K562 (cell line): ENCODE data around the gene NCBP2. TPM values are rescaled to one million over a fixed set of nuclear protein-coding genes. Genes with fewer than 3 reads are reported as not detected.

Source experiments
- ATAC-seq: fragments of 200-7000 bp; cut with Tn5 transposase; 3 replicates; pipeline ENCODE4 v1.9.1; 2020; ENCODE audit warnings: moderate library complexity
- BruUV-seq: library from RNA; stranded (reverse); fragments of 400-500 nt; replicated peaks from 2 replicates; lab custom pipeline; 2021; lab: Mats Ljungman, UMichigan
- CTCF ChIA-PET: fragments of 300-600 bp; formaldehyde crosslinking; extraction: SDS; loops from one replicate; lab custom pipeline; 2021; ENCODE audit warnings: low intra/inter-chr PET ratio; lab: Yijun Ruan, JAX
- POLR2A ChIA-PET: fragments of 300-600, 350-650 bp; sonication (Branson Sonifier 250); formaldehyde crosslinking; extraction: SDS; loops from one replicate; lab custom pipeline; 2021; ENCODE audit warnings: antibody characterized with exemption, inconsistent platforms; lab: Yijun Ruan, JAX
- DNase-seq, 4 experiments: peaks; one replicate each; pipeline versions ENCODE4 v3.0.0 to v3.0.0-alpha.2; 2011 to 2018; ENCODE audit warnings: low spot score in 3 of 4, mixed read lengths in 3 of 4; ENCODE audit errors: extremely low read depth in 1 of 4
- FAIRE-seq: peaks from 2 replicates; lab custom pipeline; 2011; peaks lifted over from hg19 to GRCh38; lab: Jason Lieb, UNC
- H2AFZ ChIP-seq: 2 replicates; pipeline ENCODE4 v1.6.0; 2011; ENCODE audit warnings: low read depth, low read length, control low read depth, inconsistent platforms
- H3K27ac ChIP-seq: fragments of 200-600 bp; 3 replicates; pipeline ENCODE4 v1.8.0; 2011; ENCODE audit warnings: low read depth, mild to moderate bottlenecking, control low read depth, inconsistent platforms, low read length, moderate library complexity, mixed read lengths; ENCODE audit errors: extremely low read depth
- H3K27me3 ChIP-seq, 2 experiments: fragments of 300-600 bp in 1 of 2; 2 replicates in 1 of 2; 3 replicates in 1 of 2; pipeline versions ENCODE4 v1.6.0 to v1.8.0; 2011; ENCODE audit warnings: inconsistent platforms in 2 of 2, low read length in 2 of 2, mild to moderate bottlenecking in 1 of 2, mixed read lengths in 1 of 2, moderate library complexity in 1 of 2; ENCODE audit not compliant: control insufficient read depth in 2 of 2, insufficient read depth in 2 of 2
- H3K36me3 ChIP-seq: fragments of 300-600 bp; 3 replicates; pipeline ENCODE4 v1.8.0; 2011; ENCODE audit warnings: mild to moderate bottlenecking, low read length, inconsistent platforms; ENCODE audit not compliant: control insufficient read depth, insufficient read depth
- H3K4me1 ChIP-seq, 2 experiments: fragments of 200-600 bp in 1 of 2; replicated peaks in 1 of 2; 2 replicates in 1 of 2; 3 replicates in 1 of 2; pipeline versions ENCODE4 v1.5.1 to v1.8.0; 2011; ENCODE audit warnings: inconsistent platforms in 2 of 2, low read length in 2 of 2, mild to moderate bottlenecking in 1 of 2, mixed read lengths in 1 of 2, moderate library complexity in 1 of 2; ENCODE audit not compliant: control insufficient read depth in 2 of 2, insufficient read depth in 2 of 2
- H3K4me2 ChIP-seq: 2 replicates; pipeline ENCODE4 v1.6.1; 2011; ENCODE audit warnings: low read length, control low read depth, inconsistent platforms, mixed read lengths; ENCODE audit not compliant: insufficient read depth
- H3K4me3 ChIP-seq: fragments of 200-600 bp; sonication (generic), shearing (Covaris generic); 2 replicates; pipeline ENCODE4 v1.5.1; 2016; ENCODE audit warnings: control low read depth, inconsistent platforms
- H3K79me2 ChIP-seq: fragments of 200-600 bp; 3 replicates; pipeline ENCODE4 v1.8.0; 2011; ENCODE audit warnings: low read length, inconsistent platforms; ENCODE audit not compliant: control insufficient read depth, insufficient read depth
- H3K9ac ChIP-seq, 2 experiments: 2 replicates each; pipeline versions ENCODE4 v1.6.0 to v1.6.1; 2011; ENCODE audit warnings: low read depth in 2 of 2, low read length in 2 of 2, control low read depth in 1 of 2, inconsistent platforms in 1 of 2, mild to moderate bottlenecking in 1 of 2, mixed read lengths in 1 of 2; ENCODE audit not compliant: insufficient read depth in 1 of 2
- H3K9me1 ChIP-seq: one replicate; pipeline ENCODE4 v1.6.0; 2011; ENCODE audit warnings: inconsistent platforms, mild to moderate bottlenecking, low read length, moderate library complexity; ENCODE audit not compliant: control insufficient read depth, insufficient read depth
- H3K9me3 ChIP-seq: replicated peaks from 2 replicates; pipeline ENCODE4 v1.5.1; 2011; ENCODE audit warnings: low read depth, low read length, inconsistent platforms; ENCODE audit not compliant: control insufficient read depth, insufficient read depth
- H4K20me1 ChIP-seq: replicated peaks from 2 replicates; pipeline ENCODE4 v1.6.1; 2011; ENCODE audit warnings: low read length, inconsistent platforms, mixed read lengths; ENCODE audit not compliant: control insufficient read depth, insufficient read depth
- AFF4 ChIP-seq: sonication (generic); formaldehyde crosslinking; IDR thresholded peaks from 2 replicates; pipeline ENCODE4 v1.8.0; 2023; ENCODE audit warnings: mild to moderate bottlenecking, missing genetic modification reagents
- DNMT1 ChIP-seq: fragments of 450-650 bp; IDR thresholded peaks from 2 replicates; pipeline ENCODE4 v1.6.1; 2016; ENCODE audit warnings: antibody characterized with exemption, mild to moderate bottlenecking
- ETV6 ChIP-seq, 3 experiments: fragments of 150-350 bp in 1 of 3; sonication (generic) in 1 of 3; formaldehyde crosslinking in 1 of 3; IDR thresholded peaks; 2 replicates each; pipeline versions ENCODE4 v1.6.1 to v1.8.0; 2014 to 2022; ENCODE audit warnings: borderline replicate concordance in 2 of 3, low read depth in 2 of 3, antibody characterized with exemption in 1 of 3, low read length in 1 of 3, mild to moderate bottlenecking in 1 of 3, missing genetic modification reagents in 1 of 3
- HCFC1 ChIP-seq: IDR thresholded peaks from 2 replicates; pipeline ENCODE4 v1.6.1; 2012; ENCODE audit warnings: low read depth, low read length, improper control_type of control experiment
- MLX ChIP-seq, 2 experiments: fragments of 450-650 bp in 1 of 2; sonication (generic) in 1 of 2; formaldehyde crosslinking; conservative IDR thresholded peaks; 2 replicates each; pipeline versions ENCODE4 v1.4.0 to v1.8.1; 2020 to 2022; ENCODE audit warnings: mild to moderate bottlenecking in 1 of 2, missing genetic modification reagents in 1 of 2
- POLR2AphosphoS5 ChIP-seq: IDR thresholded peaks from 2 replicates; pipeline ENCODE4 v1.6.1; 2011; ENCODE audit warnings: mild to moderate bottlenecking, low read depth, low read length, moderate library complexity; ENCODE audit not compliant: control insufficient read depth, insufficient read depth
- SREBF2 ChIP-seq: sonication (generic); formaldehyde crosslinking; IDR thresholded peaks from 2 replicates; pipeline ENCODE4 v1.4.0; 2020; ENCODE audit warnings: mild to moderate bottlenecking, missing genetic modification reagents
- TCF7L2 ChIP-seq: fragments of 150-350 bp; IDR thresholded peaks from 2 replicates; pipeline ENCODE4 v1.6.1; 2016; ENCODE audit warnings: low read depth, mild to moderate bottlenecking, low read length, moderate library complexity
- TFAP4 ChIP-seq: sonication (generic); formaldehyde crosslinking; IDR thresholded peaks from 2 replicates; pipeline ENCODE4 v1.8.0; 2022; ENCODE audit warnings: missing genetic modification reagents, mild to moderate bottlenecking, moderate library complexity, borderline replicate concordance
- ZNF764 ChIP-seq: fragments of 250-450 bp; sonication (Bioruptor Pico); IDR thresholded peaks from 2 replicates; pipeline ENCODE4 v1.4.0; 2020; ENCODE audit warnings: low read depth, mild to moderate bottlenecking, moderate library complexity
- WGBS: fragments of 100-300 bp; shearing (Covaris generic); methylation state at CpG from one replicate; pipeline ENCODE4 v1.1.6; 2016; ENCODE audit warnings: low coverage, mixed read lengths; ENCODE audit not compliant: insufficient coverage; ENCODE audit errors: missing lambda C conversion rate; 5-methylcytosine and 5-hydroxymethylcytosine counted together
- in situ Hi-C: fragments of 300-500 bp; cut with MboI; formaldehyde crosslinking; loops from 4 replicates; pipeline ENCODE4 v1.15.0; 2018; ENCODE audit warnings: inconsistent platforms, mixed read lengths
- intact Hi-C: fragments of 100-400 bp; cut with micrococcal nuclease; formaldehyde crosslinking; loops from 2 replicates; pipeline ENCODE4 v1.14.2; 2022
- polyA plus RNA-seq, 8 experiments: library from polyadenylated mRNA; depleted of rRNA in 4 of 8; stranded (reverse) in 5 of 8; unstranded in 3 of 8; fragments of >200 nt; fragmentation: Nextera tagmentation in 2 of 8; fragmentation: Illumina TruSeq in 1 of 8; extraction: Ambion mirVana in 2 of 8; extraction: Trizol in 1 of 8; gene quantifications; 2 replicates each; pipeline versions ENCODE4 v1.2.1 to v1.2.3, GENCODE V29; 2011 to 2014; ENCODE audit warnings: inconsistent platforms in 1 of 8, missing spikeins in 1 of 8
- total RNA-seq, 7 experiments: library from RNA; depleted of rRNA in 6 of 7; stranded (reverse); fragments of >200 nt in 6 of 7; fragmentation: Illumina TruSeq in 2 of 7; extraction: Trizol in 2 of 7; gene quantifications; 2 replicates each; pipeline versions ENCODE4 v1.2.1 to v1.2.3, GENCODE V29; 2011 to 2021; ENCODE audit warnings: low replicate concordance in 1 of 7
- TF ChIP-seq, protein P1 (sequence below): IDR thresholded peaks from 2 replicates; pipeline ENCODE4 v1.6.1; 2011; ENCODE audit warnings: borderline replicate concordance, low read depth, mild to moderate bottlenecking, moderate library complexity, low read length; ENCODE audit not compliant: insufficient read depth, poor library complexity, severe bottlenecking

NCBP2 gene
- total and polyA plus RNA-seq, 9 of the 15 experiments (the other 6 are each of a cell fraction or from before 2014, with no cell fraction given) = 56.4 to 102 (median 82.3) TPM

- ChIA-PET CTCF (no interaction called here), POLR2A (interaction anchor here (0.6 kb wide), 1 partner anchor 31 kb away, joined by 3 read pairs; no protein-coding TSS in a partner anchor)
- 52% methylated on average over 5 of the region's 5 CpGs for WGBS
- H2AFZ ChIP-seq = peak overlapping the region; percentile 80; the same call in 1 of the 2 replicates
- H3K4me2 ChIP-seq = no peak overlapping the region
- no peak for ATAC-seq
- H3K9me1 ChIP-seq = no peaks in the 10 kb centered on the region
- peak overlapping the region in 1 of 2 experiments; percentile 21; a peak in 1 of 4 replicates for H3K9ac ChIP-seq
- intact Hi-C loops (loop anchor here (5.0 kb wide), 1 partner anchor 452 kb away; no protein-coding TSS in a partner anchor), in situ Hi-C loops (loop anchor here (10.0 to 25.0 kb wide), 3 partner anchors 210 to 538 kb away; no protein-coding TSS in a partner anchor)
- no peak overlapping the region for H3K4me3 ChIP-seq
- DNase-seq = peak in 1 of 4 experiments; percentile 23
- no TSS peak for BruUV-seq
- no peaks in the 10 kb centered on the region for H3K79me2 ChIP-seq
- H3K27ac ChIP-seq = no peak overlapping the region
- no peaks in the 10 kb centered on the region for H3K36me3 ChIP-seq
- no peaks in the 10 kb centered on the region for H4K20me1 ChIP-seq
- FAIRE-seq = no peak
- H3K9me3 ChIP-seq = no peaks in the 10 kb centered on the region; the same call in 1 of the 2 replicates
- H3K4me1 ChIP-seq = peaks cover 24 to 25% of the 10 kb centered on the region in 2 experiments; a peak in 4 of 5 replicates
- H3K27me3 ChIP-seq = no peaks in the 10 kb centered on the region
- TF ChIP-seq AFF4 = no peak
- TF ChIP-seq HCFC1 = no peak
- no peak for TF ChIP-seq MLX (CRISPR knock-in tag; conservative IDR thresholded peaks at IDR 0.05)
- TF ChIP-seq TFAP4 = no peak
- TF ChIP-seq, protein P1, sequence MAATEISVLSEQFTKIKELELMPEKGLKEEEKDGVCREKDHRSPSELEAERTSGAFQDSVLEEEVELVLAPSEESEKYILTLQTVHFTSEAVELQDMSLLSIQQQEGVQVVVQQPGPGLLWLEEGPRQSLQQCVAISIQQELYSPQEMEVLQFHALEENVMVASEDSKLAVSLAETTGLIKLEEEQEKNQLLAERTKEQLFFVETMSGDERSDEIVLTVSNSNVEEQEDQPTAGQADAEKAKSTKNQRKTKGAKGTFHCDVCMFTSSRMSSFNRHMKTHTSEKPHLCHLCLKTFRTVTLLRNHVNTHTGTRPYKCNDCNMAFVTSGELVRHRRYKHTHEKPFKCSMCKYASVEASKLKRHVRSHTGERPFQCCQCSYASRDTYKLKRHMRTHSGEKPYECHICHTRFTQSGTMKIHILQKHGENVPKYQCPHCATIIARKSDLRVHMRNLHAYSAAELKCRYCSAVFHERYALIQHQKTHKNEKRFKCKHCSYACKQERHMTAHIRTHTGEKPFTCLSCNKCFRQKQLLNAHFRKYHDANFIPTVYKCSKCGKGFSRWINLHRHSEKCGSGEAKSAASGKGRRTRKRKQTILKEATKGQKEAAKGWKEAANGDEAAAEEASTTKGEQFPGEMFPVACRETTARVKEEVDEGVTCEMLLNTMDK = no peak
- TF ChIP-seq ZNF764 = no peak
- TF ChIP-seq POLR2AphosphoS5 = no peak
- TF ChIP-seq TCF7L2 = no peak
- no peak for TF ChIP-seq ETV6 (IDR thresholded peaks at IDR 0.05; ENCODE audit: borderline replicate concordance in 1 of 2, low read depth in 2 of 2, low read length in 1 of 2)
- no peak for TF ChIP-seq ETV6 (CRISPR knock-in tag; IDR thresholded peaks at IDR 0.05; ENCODE audit: borderline replicate concordance)
- TF ChIP-seq SREBF2 (CRISPR knock-in tag) = no peak
- TF ChIP-seq DNMT1 = no peak
These were observed 32.3 kb upstream of the NCBP2 start for GRCh38 chr3:196974661-196975060.
